HG02870 (cell line): ENCODE results near the gene APEH.
"Not testable (repeated sequence)": the region's sequence is repeated elsewhere in the genome, so short reads cannot be mapped to it uniquely, and the experiment has no call there.

Source experiments
- ATAC-seq: cut with Tn5 transposase; IDR thresholded peaks from one replicate; pipeline ENCODE4 v1.9.1; 2021; ENCODE audit warnings: mild to moderate bottlenecking, moderate library complexity; ENCODE audit not compliant: unreplicated experiment

Gene APEH

GRCh38 chr3:49667701-49668413 lies 6.3 kb upstream of the APEH start:
- ATAC-seq, result no peak

- no peak for ATAC-seq
These were observed 5.7 kb upstream of the APEH start for GRCh38 chr3:49668414-49668797.

- ATAC-seq, result no peak
These were observed 5.3 kb upstream of the APEH start for GRCh38 chr3:49668861-49669260.

GRCh38 chr3:49669352-49669751 lies 4.8 kb upstream of the APEH start:
- no peak for ATAC-seq

DNA sequence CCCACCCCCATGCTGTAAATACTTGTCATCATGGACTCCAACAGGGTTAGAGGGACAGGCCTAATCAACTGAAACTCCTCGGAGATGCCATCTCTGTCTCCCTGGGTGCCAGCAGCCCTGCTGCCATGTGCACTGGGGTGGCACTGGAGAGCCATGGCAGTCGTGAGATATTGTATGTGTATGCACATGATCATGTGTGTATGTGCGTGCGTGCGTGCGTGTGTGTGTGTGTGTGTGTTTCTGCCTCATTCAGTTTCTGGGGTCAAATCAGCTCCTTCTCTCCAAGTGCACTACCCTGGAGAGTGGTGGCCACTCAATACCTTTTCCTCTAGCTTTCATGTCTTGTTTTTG lies 3.2 kb upstream of the APEH start:
- no peak for ATAC-seq

- no peak for ATAC-seq
These were observed 2.6 kb upstream of the APEH start for GRCh38 chr3:49671291-49672288.

GRCh38 chr3:49673121-49673714 lies 933 bp upstream of the APEH start:
- no peak for ATAC-seq

GRCh38 chr3:49674497-49674983 lies 389 bp downstream of the APEH start:
- ATAC-seq, result peak; percentile 17

GRCh38 chr3:49675912-49676311 lies 1.8 kb downstream of the APEH start:
- ATAC-seq, result no peak

DNA sequence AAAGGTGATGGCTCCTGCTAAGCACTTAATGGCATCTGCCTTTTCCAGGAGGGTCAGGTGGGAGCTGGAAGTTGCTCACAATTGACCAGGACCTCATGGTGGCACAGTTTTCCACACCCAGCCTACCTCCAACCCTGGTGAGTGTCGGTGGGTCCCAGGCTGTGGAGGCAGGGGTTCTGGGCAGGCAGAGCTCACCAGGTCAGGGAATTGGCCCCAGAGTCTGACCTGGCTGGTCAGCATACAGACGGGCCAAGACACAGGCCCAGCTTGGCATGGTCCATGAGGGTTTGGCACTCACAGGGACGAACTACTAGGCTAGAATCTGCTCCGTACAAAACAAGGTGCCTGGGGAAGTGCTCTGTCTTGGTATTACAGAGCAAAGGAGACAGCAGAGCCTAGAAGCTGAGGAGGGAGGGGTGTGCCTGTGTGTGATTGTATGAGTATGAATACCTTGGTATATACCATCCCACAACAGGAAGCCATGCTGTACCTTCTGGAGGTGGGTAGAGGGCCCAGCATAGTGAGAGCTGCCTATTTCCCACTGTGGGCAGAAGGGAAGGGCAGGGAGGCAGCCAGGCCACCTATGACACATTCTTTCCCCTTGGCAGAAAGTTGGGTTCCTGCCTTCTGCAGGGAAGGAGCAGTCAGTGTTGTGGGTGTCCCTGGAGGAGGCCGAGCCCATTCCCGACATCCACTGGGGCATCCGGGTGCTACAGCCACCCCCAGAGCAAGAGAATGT lies 6.5 kb downstream of the APEH start:
- no peak for ATAC-seq

DNA sequence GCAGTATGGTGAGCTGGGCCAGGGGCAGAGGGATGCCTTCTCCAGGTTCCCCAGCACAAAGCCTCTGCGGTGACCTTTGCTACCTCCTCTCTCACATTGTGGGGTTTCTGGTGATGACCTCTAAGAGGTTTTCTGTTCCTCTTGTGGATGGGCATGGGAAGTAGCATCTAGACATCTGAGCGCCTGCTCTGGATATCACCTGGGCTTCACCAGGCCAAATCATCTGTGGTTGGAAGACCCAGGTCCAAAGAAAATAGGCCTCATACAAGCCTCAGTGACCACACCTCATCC lies 7.0 kb downstream of the APEH start:
- ATAC-seq, result no peak

DNA sequence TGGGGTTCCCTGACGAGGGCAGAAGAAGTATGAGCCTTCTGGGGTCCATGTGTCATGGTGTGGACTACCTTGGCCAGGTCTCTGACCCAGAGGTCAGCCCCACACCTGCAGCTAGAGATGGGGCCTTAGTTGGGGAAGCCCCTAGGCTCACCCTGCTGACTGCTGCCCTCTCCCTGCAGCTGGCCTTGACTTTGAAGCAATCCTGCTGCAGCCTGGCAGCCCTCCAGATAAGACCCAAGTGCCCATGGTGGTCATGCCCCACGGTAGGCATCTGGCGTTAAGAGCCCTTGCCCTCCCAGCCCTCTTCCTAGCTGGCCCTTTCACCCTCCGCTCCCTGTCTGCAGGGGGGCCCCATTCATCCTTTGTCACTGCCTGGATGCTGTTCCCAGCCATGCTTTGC lies 7.4 kb downstream of the APEH start:
- no peak for ATAC-seq

DNA sequence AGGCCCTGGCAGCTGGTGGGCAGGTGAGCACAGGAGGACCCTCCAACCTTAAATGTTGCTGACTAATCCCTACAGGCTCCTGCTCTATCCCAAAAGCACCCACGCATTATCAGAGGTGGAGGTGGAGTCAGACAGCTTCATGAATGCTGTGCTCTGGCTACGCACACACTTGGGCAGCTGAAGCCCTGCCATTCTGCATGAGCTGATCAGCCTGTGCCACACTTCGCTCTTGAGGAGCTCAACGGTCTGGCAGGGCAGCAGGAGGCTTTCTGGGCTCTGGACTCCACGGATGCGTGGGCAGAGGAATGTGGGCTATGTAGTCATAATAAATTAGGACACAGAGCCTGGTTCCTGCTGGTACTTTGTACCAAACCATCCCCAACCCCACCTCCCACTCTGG lies 9.0 kb downstream of the APEH start:
- no peak for ATAC-seq

GRCh38 chr3:49684453-49684852 lies 10.3 kb downstream of the APEH start:
- not testable (repeated sequence) for ATAC-seq

GRCh38 chr3:49685103-49685502 lies 11.0 kb downstream of the APEH start:
- ATAC-seq, result not testable (repeated sequence)

DNA sequence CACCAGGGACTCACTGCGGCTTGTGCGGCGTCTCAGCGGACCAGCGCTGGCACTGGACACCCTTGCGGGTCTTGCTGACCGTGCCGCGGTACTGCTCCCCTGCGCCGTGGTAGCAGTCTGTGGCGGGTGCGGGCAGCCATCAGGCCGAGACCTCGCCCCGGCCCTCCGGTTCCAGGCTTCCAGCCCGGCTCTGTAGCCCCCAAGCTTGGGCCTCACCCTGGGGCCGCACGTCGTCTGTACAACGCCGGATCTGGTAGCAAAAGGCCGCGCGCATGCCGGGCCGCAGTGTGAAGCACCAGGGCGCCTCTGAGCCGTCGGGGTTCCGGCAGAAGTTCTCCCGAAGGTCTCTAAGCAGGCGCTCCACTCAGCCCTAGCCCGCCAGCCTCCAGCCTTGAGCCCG lies 11.7 kb downstream of the APEH start:
- ATAC-seq, result not testable (repeated sequence)

- not testable (repeated sequence) for ATAC-seq
These were observed 12.2 kb downstream of the APEH start for GRCh38 chr3:49686346-49686745.

GRCh38 chr3:49686769-49687423 lies 12.7 kb downstream of the APEH start:
- not testable (repeated sequence) for ATAC-seq

DNA sequence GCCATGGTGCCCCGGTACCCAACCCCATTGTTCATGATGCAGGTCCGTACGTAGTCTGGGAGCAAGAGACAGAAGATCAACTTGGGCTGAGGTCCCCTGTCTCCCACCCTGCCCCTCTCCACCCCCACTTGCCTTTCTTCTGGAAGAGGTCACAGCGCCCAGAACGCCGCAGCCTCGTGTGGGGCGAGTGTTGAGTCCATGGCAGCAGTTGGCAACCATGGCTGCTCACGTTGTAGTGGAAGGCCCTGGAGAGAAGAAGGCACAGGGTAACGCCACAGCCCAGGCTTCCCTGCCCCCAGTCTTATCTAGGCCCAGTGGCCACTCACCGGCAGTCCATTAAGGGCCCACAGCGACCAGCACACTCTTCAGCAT lies 13.3 kb downstream of the APEH start:
- ATAC-seq, result not testable (repeated sequence)

GRCh38 chr3:49688338-49689045 lies 14.3 kb downstream of the APEH start:
- ATAC-seq, result not testable (repeated sequence)
